H1 (cell line): ENCODE measurements around the gene SPON2. TPM values are rescaled to one million over a fixed set of nuclear protein-coding genes. Genes with fewer than 3 reads are reported as not detected.

Experiments used
- CTCF ChIA-PET: fragments of 300-600 bp; sonication (Branson Sonifier 250); formaldehyde crosslinking; loops from one replicate; lab custom pipeline; 2021; ENCODE audit not compliant: partially characterized antibody; lab: Charles Lee
- POLR2A ChIA-PET: fragments of 300-600 bp; sonication (Branson Sonifier 250); formaldehyde crosslinking; loops from one replicate; lab custom pipeline; 2021; ENCODE audit warnings: inconsistent platforms; ENCODE audit not compliant: partially characterized antibody; lab: Charles Lee
- DNase-seq, 2 experiments: peaks; one replicate each; pipeline versions ENCODE4 v3.0.0 to v3.0.0-alpha.2; 2010 to 2022; ENCODE audit warnings: low spot score in 2 of 2, low read depth in 1 of 2, mixed read lengths in 1 of 2
- FAIRE-seq: peaks from 2 replicates; lab custom pipeline; 2011; peaks lifted over from hg19 to GRCh38; lab: Jason Lieb, UNC
- H2AFZ ChIP-seq: 2 replicates; pipeline ENCODE4 v1.8.1; 2012; ENCODE audit warnings: low read length, inconsistent platforms
- H2AK5ac ChIP-seq: 2 replicates; pipeline ENCODE4 v1.6.1; 2013; ENCODE audit warnings: low read depth, low read length
- H2BK120ac ChIP-seq: replicated peaks from 2 replicates; pipeline ENCODE3; 2013; ENCODE audit warnings: low read depth, low read length, inconsistent platforms
- H2BK12ac ChIP-seq: 2 replicates; pipeline ENCODE4 v1.6.1; 2013; ENCODE audit warnings: low read depth, low read length
- H2BK15ac ChIP-seq: 2 replicates; pipeline ENCODE4 v1.6.1; 2013; ENCODE audit warnings: low read length
- H2BK20ac ChIP-seq: 2 replicates; pipeline ENCODE4 v1.6.1; 2013; ENCODE audit warnings: low read length
- H2BK5ac ChIP-seq: 2 replicates; pipeline ENCODE4 v1.6.1; 2013; ENCODE audit warnings: low read depth, low read length
- H3K14ac ChIP-seq: 2 replicates; pipeline ENCODE4 v1.6.1; 2013; ENCODE audit warnings: inconsistent platforms; ENCODE audit not compliant: insufficient read length
- H3K18ac ChIP-seq: 2 replicates; pipeline ENCODE4 v1.6.1; 2013; ENCODE audit warnings: low read length; ENCODE audit errors: extremely low read depth
- H3K23ac ChIP-seq: 2 replicates; pipeline ENCODE4 v1.6.1; 2013; ENCODE audit warnings: inconsistent platforms; ENCODE audit not compliant: insufficient read length
- H3K23me2 ChIP-seq: 2 replicates; pipeline ENCODE4 v1.6.1; 2013; ENCODE audit warnings: low read depth, low read length
- H3K27ac ChIP-seq: 2 replicates; pipeline ENCODE4 v1.6.1; 2011; ENCODE audit warnings: low read depth, low read length, inconsistent platforms
- H3K27me3 ChIP-seq, 4 experiments: replicated peaks in 1 of 4; 1 replicate in 1 of 4; 2 replicates in 3 of 4; pipeline versions ENCODE4 v1.6.1 to v1.8.1; 2011 to 2013; ENCODE audit warnings: low read length in 3 of 4, mild to moderate bottlenecking in 3 of 4, inconsistent platforms in 2 of 4, mixed read lengths in 2 of 4, moderate library complexity in 1 of 4; ENCODE audit not compliant: control insufficient read depth in 3 of 4, insufficient read depth in 3 of 4; ENCODE audit errors: extremely low read depth in 1 of 4
- H3K36me3 ChIP-seq, 4 experiments: 2 replicates each; pipeline versions ENCODE4 v1.6.1 to v1.8.1; 2011 to 2013; ENCODE audit warnings: mild to moderate bottlenecking in 4 of 4, low read length in 3 of 4, moderate library complexity in 2 of 4, control low read depth in 1 of 4, inconsistent platforms in 1 of 4; ENCODE audit not compliant: insufficient read depth in 4 of 4, control insufficient read depth in 2 of 4
- H3K4ac ChIP-seq: replicated peaks from 2 replicates; pipeline ENCODE3; 2013; ENCODE audit warnings: low read length, low read depth, mixed read lengths, inconsistent platforms; ENCODE audit not compliant: insufficient read length
- H3K4me1 ChIP-seq, 4 experiments: replicated peaks in 1 of 4; 1 replicate in 1 of 4; 2 replicates in 3 of 4; pipeline versions ENCODE4 v1.6.1 to v1.8.1; 2011 to 2013; ENCODE audit warnings: low read length in 3 of 4, inconsistent platforms in 2 of 4, mixed read lengths in 1 of 4; ENCODE audit not compliant: insufficient read depth in 4 of 4, control insufficient read depth in 3 of 4
- H3K4me2 ChIP-seq, 2 experiments: 2 replicates each; pipeline versions ENCODE4 v1.6.1 to v1.8.1; 2011 to 2013; ENCODE audit warnings: low read depth in 2 of 2, low read length in 2 of 2, control low read depth in 1 of 2, inconsistent platforms in 1 of 2, mild to moderate bottlenecking in 1 of 2; ENCODE audit not compliant: insufficient read depth in 1 of 2
- H3K4me3 ChIP-seq, 4 experiments: fragments of 200-600, 300-600 bp in 1 of 4; sonication (generic), shearing (Covaris generic), sonication (Bioruptor Twin) in 1 of 4; 2 replicates each; pipeline versions ENCODE4 v1.5.1 to v1.8.1; 2011 to 2016; ENCODE audit warnings: low read length in 4 of 4, low read depth in 3 of 4, control low read depth in 2 of 4, inconsistent platforms in 2 of 4, mild to moderate bottlenecking in 2 of 4, mixed read lengths in 1 of 4, moderate library complexity in 1 of 4; ENCODE audit not compliant: insufficient read depth in 2 of 4; ENCODE audit errors: extremely low read depth in 1 of 4
- H3K56ac ChIP-seq: replicated peaks from 2 replicates; pipeline ENCODE3; 2013; ENCODE audit warnings: low read depth, mild to moderate bottlenecking, mixed read lengths, low read length, inconsistent platforms; ENCODE audit not compliant: insufficient read length
- H3K79me1 ChIP-seq: 2 replicates; pipeline ENCODE4 v1.6.1; 2013; ENCODE audit warnings: low read depth, low read length, control low read depth
- H3K79me2 ChIP-seq, 2 experiments: 2 replicates each; pipeline versions ENCODE4 v1.6.1 to v1.8.1; 2012 to 2013; ENCODE audit warnings: low read length in 2 of 2, mild to moderate bottlenecking in 2 of 2, inconsistent platforms in 1 of 2; ENCODE audit not compliant: insufficient read depth in 2 of 2, control insufficient read depth in 1 of 2
- H3K9ac ChIP-seq, 4 experiments: replicated peaks in 1 of 4; 1 replicate in 1 of 4; 2 replicates in 3 of 4; pipeline versions ENCODE4 v1.6.1 to v1.8.1; 2011 to 2013; ENCODE audit warnings: low read depth in 3 of 4, low read length in 3 of 4, control low read depth in 2 of 4, mild to moderate bottlenecking in 2 of 4, moderate library complexity in 2 of 4, inconsistent platforms in 1 of 4; ENCODE audit errors: extremely low read depth in 1 of 4
- H3K9me3 ChIP-seq, 2 experiments: 2 replicates each; pipeline versions ENCODE4 v1.6.1 to v1.8.1; 2012 to 2013; ENCODE audit warnings: mild to moderate bottlenecking in 2 of 2, moderate library complexity in 2 of 2, control low read depth in 1 of 2, inconsistent platforms in 1 of 2, low read depth in 1 of 2, low read length in 1 of 2, mixed read lengths in 1 of 2; ENCODE audit not compliant: insufficient read depth in 2 of 2
- H4K20me1 ChIP-seq, 2 experiments: replicated peaks in 1 of 2; 2 replicates each; pipeline versions ENCODE3 to v1.8.1; 2011 to 2013; ENCODE audit warnings: inconsistent platforms in 2 of 2, low read length in 2 of 2, mild to moderate bottlenecking in 1 of 2; ENCODE audit not compliant: insufficient read depth in 2 of 2, control insufficient read depth in 1 of 2
- H4K5ac ChIP-seq: 2 replicates; pipeline ENCODE4 v1.6.1; 2013; ENCODE audit warnings: low read length, low read depth, mixed read lengths, inconsistent platforms; ENCODE audit not compliant: insufficient read length
- H4K8ac ChIP-seq: 2 replicates; pipeline ENCODE4 v1.8.0; 2013; ENCODE audit warnings: mild to moderate bottlenecking, moderate library complexity, low read length, inconsistent platforms; ENCODE audit not compliant: insufficient read depth; ENCODE audit errors: extremely low read depth
- H4K91ac ChIP-seq: replicated peaks from 2 replicates; pipeline ENCODE3; 2013; ENCODE audit warnings: low read length, mixed read lengths, inconsistent platforms; ENCODE audit not compliant: insufficient read length
- CHD1 ChIP-seq: IDR thresholded peaks from 2 replicates; pipeline ENCODE4 v1.6.1; 2012; ENCODE audit warnings: low read depth, low read length, improper control_type of control experiment
- FOSL1 ChIP-seq: IDR thresholded peaks from 2 replicates; pipeline ENCODE4 v1.6.1; 2011; ENCODE audit warnings: mild to moderate bottlenecking, low read depth, low read length, moderate library complexity; ENCODE audit not compliant: insufficient read depth
- GABPA ChIP-seq: IDR thresholded peaks from 2 replicates; pipeline ENCODE4 v1.6.1; 2011; ENCODE audit warnings: mild to moderate bottlenecking, low read length, moderate library complexity, borderline replicate concordance; ENCODE audit not compliant: insufficient read depth
- JUND ChIP-seq: IDR thresholded peaks from 2 replicates; pipeline ENCODE4 v1.6.1; 2011; ENCODE audit warnings: mild to moderate bottlenecking, improper control_type of control experiment, low read length
- KDM4A ChIP-seq: IDR thresholded peaks from one replicate; pipeline ENCODE4 v1.7.1; 2012; ENCODE audit warnings: low read depth, mild to moderate bottlenecking, moderate library complexity, low read length, inconsistent platforms; ENCODE audit not compliant: severe bottlenecking
- POLR2A ChIP-seq, 2 experiments: IDR thresholded peaks; 1 replicate in 1 of 2; 2 replicates in 1 of 2; pipeline ENCODE4 v1.6.1; 2011; ENCODE audit warnings: low read depth in 2 of 2, low read length in 2 of 2, mild to moderate bottlenecking in 2 of 2; ENCODE audit errors: control extremely low read depth in 1 of 2
- RNF2 ChIP-seq: fragments of 200-900, 300-1000 bp; sonication (generic); IDR thresholded peaks from 2 replicates; pipeline ENCODE4 v1.7.1; 2016; ENCODE audit warnings: borderline replicate concordance, low read depth, mild to moderate bottlenecking, antibody characterized with exemption, low read length; ENCODE audit not compliant: poor library complexity, severe bottlenecking; ENCODE audit errors: missing control alignments
- SIRT6 ChIP-seq: IDR thresholded peaks from one replicate; pipeline ENCODE4 v1.7.1; 2012; ENCODE audit warnings: low read length, inconsistent platforms
- SP2 ChIP-seq: IDR thresholded peaks from 2 replicates; pipeline ENCODE4 v1.6.1; 2012; ENCODE audit warnings: mild to moderate bottlenecking, low read length, inconsistent platforms
- SP4 ChIP-seq: IDR thresholded peaks from 2 replicates; pipeline ENCODE4 v1.6.1; 2012; ENCODE audit warnings: low read length, inconsistent platforms
- SUZ12 ChIP-seq: fragments of 200-600 bp; sonication (generic); IDR thresholded peaks from 2 replicates; pipeline ENCODE4 v1.6.1; 2012; ENCODE audit warnings: mild to moderate bottlenecking, inconsistent platforms, low read length, moderate library complexity, mixed read lengths
- WGBS, 2 experiments: shearing (Covaris generic) in 1 of 2; methylation state at CpG; one replicate each; pipeline versions ENCODE4 v1.1.6 to v1.1.7; 2013 to 2015; ENCODE audit warnings: low lambda C conversion rate in 2 of 2, mixed read lengths in 2 of 2, inconsistent platforms in 1 of 2, low coverage in 1 of 2, missing lambda C conversion rate in 1 of 2; ENCODE audit not compliant: insufficient replicate concordance in 2 of 2, insufficient coverage in 1 of 2, insufficient read length in 1 of 2; ENCODE audit errors: extremely low coverage in 1 of 2, missing lambda C conversion rate in 1 of 2; 5-methylcytosine and 5-hydroxymethylcytosine counted together
- polyA plus RNA-seq, 7 experiments: library from polyadenylated mRNA; depleted of rRNA in 3 of 7; stranded (reverse) in 5 of 7; unstranded in 2 of 7; fragments of >200 nt in 5 of 7; fragments of 200-250 nt in 2 of 7; gene quantifications; 1 replicate in 5 of 7; 2 replicates in 1 of 7; 4 replicates in 1 of 7; pipeline versions ENCODE4 v1.2.1 to v1.2.3, GENCODE V29; 2011 to 2013; ENCODE audit warnings: missing spikeins in 2 of 7, mixed read lengths in 2 of 7
- total RNA-seq: library from RNA; stranded (reverse); fragmentation: NEBNext Ultra II Directional; extraction: Animal tissue kit (Norgen Biotek cat#: 25700); gene quantifications from 2 replicates; pipeline ENCODE4 v1.2.1, GENCODE V29; 2021
- TF ChIP-seq, protein P1 (sequence below): IDR thresholded peaks from 2 replicates; pipeline ENCODE4 v1.6.1; 2012; ENCODE audit warnings: low read length, inconsistent platforms

The SPON2 gene
- total and polyA plus RNA-seq, 2 of the 8 experiments (the other 6 are each of a cell fraction or from before 2014, with no cell fraction given): 2.8 to 3.2 TPM

DNA sequence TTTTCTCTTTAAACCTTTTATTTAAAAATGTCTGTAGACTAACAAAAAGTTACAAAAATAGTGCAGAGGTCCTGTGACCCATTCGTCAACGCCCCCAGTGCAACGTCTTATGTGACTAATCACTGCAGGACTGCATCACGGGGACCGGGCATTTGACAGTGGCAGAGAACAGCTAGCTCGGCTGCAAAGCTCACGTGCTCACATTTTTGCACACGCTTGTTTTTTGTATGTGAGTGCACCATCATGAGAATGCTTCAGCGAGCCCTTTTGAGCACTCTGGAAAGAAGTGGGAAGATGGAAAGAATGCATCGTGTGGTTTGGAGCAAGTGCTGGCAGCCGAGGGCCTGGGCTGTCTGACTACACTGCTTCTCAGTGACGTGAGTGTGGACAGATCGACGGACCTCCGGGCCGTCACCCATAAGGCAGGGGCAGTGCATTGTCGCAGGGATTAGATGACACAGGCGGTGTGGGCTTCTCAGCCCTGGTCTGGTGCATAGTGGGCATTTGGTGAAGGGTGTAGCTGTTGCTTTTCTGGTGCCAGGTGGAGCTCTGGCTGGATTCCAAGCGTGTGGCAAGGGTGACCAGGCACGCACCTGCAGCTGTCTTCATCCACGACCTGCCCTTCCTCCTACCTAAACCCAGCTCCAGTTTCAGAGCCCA is 17.7 kb downstream of the SPON2 start:
- no peak for DNase-seq
- no peaks in the 10 kb centered on the region for H3K36me3 ChIP-seq
- no peaks in the 10 kb centered on the region for H3K4me1 ChIP-seq
- no peak overlapping the region for H3K4me3 ChIP-seq
- H3K56ac ChIP-seq: no peak overlapping the region
- ChIA-PET POLR2A (no interaction called here), CTCF (interaction anchor here (1.5 to 3.5 kb wide), 3 partner anchors 12 to 25 kb away, joined by 4 to 15 read pairs (median 9); no protein-coding TSS in a partner anchor)
- no peaks in the 10 kb centered on the region; a peak in 1 of 7 replicates for H3K27me3 ChIP-seq
- H3K23me2 ChIP-seq: no peaks in the 10 kb centered on the region
- no peak overlapping the region for H3K4me2 ChIP-seq
- H3K14ac ChIP-seq: no peak overlapping the region
- H3K4ac ChIP-seq: no peak overlapping the region
- H4K20me1 ChIP-seq: peaks cover 0 to 1% of the 10 kb centered on the region in 2 experiments
- FAIRE-seq: no peak
- H2BK12ac ChIP-seq: no peak overlapping the region
- no peaks in the 10 kb centered on the region for H3K79me2 ChIP-seq
- no peaks in the 10 kb centered on the region for H3K79me1 ChIP-seq
- no peak overlapping the region for H4K91ac ChIP-seq
- no peak overlapping the region for H3K18ac ChIP-seq
- H2AK5ac ChIP-seq: no peak overlapping the region
- no peak overlapping the region for H3K23ac ChIP-seq
- no peak overlapping the region for H4K5ac ChIP-seq
- WGBS, 2 experiments: 91% methylated on average over 20 of the region's 21 CpGs; no CpG with 5 or more reads in 1 of the 2 experiments
- no peak overlapping the region for H2AFZ ChIP-seq
- H2BK5ac ChIP-seq: no peak overlapping the region
- no peak overlapping the region for H2BK15ac ChIP-seq
- H2BK20ac ChIP-seq: no peak overlapping the region
- H4K8ac ChIP-seq: no peak overlapping the region; the same call in 1 of the 2 replicates
- H2BK120ac ChIP-seq: no peak overlapping the region
- peaks cover 3 to 10% of the 10 kb centered on the region in 2 experiments; a peak in 1 of 4 replicates for H3K9me3 ChIP-seq
- no peak overlapping the region for H3K9ac ChIP-seq
- no peak overlapping the region for H3K27ac ChIP-seq
- no peak for TF ChIP-seq JUND
- TF ChIP-seq KDM4A: no peak
- no peak for TF ChIP-seq SUZ12
- TF ChIP-seq SP2: no peak
- no peak for TF ChIP-seq SP4
- TF ChIP-seq RNF2: no peak
- TF ChIP-seq, protein P1, sequence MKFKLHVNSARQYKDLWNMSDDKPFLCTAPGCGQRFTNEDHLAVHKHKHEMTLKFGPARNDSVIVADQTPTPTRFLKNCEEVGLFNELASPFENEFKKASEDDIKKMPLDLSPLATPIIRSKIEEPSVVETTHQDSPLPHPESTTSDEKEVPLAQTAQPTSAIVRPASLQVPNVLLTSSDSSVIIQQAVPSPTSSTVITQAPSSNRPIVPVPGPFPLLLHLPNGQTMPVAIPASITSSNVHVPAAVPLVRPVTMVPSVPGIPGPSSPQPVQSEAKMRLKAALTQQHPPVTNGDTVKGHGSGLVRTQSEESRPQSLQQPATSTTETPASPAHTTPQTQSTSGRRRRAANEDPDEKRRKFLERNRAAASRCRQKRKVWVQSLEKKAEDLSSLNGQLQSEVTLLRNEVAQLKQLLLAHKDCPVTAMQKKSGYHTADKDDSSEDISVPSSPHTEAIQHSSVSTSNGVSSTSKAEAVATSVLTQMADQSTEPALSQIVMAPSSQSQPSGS: no peak
- TF ChIP-seq POLR2A (IDR thresholded peaks at IDR 0.05; ENCODE audit: control extremely low read depth in 1 of 2, low read depth in 2 of 2, low read length in 2 of 2): no peak
- TF ChIP-seq CHD1: no peak
- no peak for TF ChIP-seq FOSL1
- no peak for TF ChIP-seq SIRT6
- TF ChIP-seq GABPA: no peak
